Duodenal mucosa (tissue), 2 donors: ENCODE data around the gene CIRBP.

ENCODE experiments used
- H3K27ac ChIP-seq: one replicate; pipeline ENCODE4 v1.7.0; 2013; ENCODE audit warnings: low read depth, low read length
- H3K27me3 ChIP-seq, 2 donors: one replicate each; pipeline ENCODE4 v1.7.0; 2013; ENCODE audit warnings: low read length in 2 of 2, control low read depth in 1 of 2; ENCODE audit not compliant: insufficient read depth in 2 of 2, control insufficient read depth in 1 of 2
- H3K36me3 ChIP-seq, 2 donors: one replicate each; pipeline ENCODE4 v1.7.0; 2013; ENCODE audit warnings: low read length in 2 of 2, control low read depth in 1 of 2; ENCODE audit not compliant: insufficient read depth in 2 of 2, control insufficient read depth in 1 of 2
- H3K4me1 ChIP-seq, 2 donors: one replicate each; pipeline ENCODE4 v1.7.0; 2013; ENCODE audit warnings: low read length in 2 of 2, control low read depth in 1 of 2; ENCODE audit not compliant: insufficient read depth in 2 of 2, control insufficient read depth in 1 of 2
- H3K4me3 ChIP-seq, 2 donors: one replicate each; pipeline ENCODE4 v1.7.0; 2013; ENCODE audit warnings: low read length in 2 of 2, low read depth in 1 of 2
- H3K9ac ChIP-seq, 2 donors: one replicate each; pipeline ENCODE4 v1.7.0; 2013; ENCODE audit warnings: low read length in 2 of 2, low read depth in 1 of 2
- H3K9me3 ChIP-seq, 2 donors: one replicate each; pipeline ENCODE4 v1.7.0; 2013; ENCODE audit warnings: low read length in 2 of 2, control low read depth in 1 of 2; ENCODE audit not compliant: control insufficient read depth in 1 of 2

The CIRBP gene

GRCh38 chr19:1288226-1288612, 19.1 kb downstream of the CIRBP start:
- no peaks in the 10 kb centered on the region for H3K9me3 ChIP-seq
- H3K27me3 ChIP-seq = peaks cover 5 to 18% of the 10 kb centered on the region in 2 donors
- H3K27ac ChIP-seq = no peak overlapping the region
- H3K9ac ChIP-seq = no peak overlapping the region
- no peaks in the 10 kb centered on the region for H3K36me3 ChIP-seq
- H3K4me3 ChIP-seq = peak overlapping the region in 1 of 2 donors; percentile 35
- H3K4me1 ChIP-seq = peaks cover 37 to 51% of the 10 kb centered on the region in 2 donors

- H3K4me3 ChIP-seq = no peak overlapping the region
- H3K9me3 ChIP-seq = no peaks in the 10 kb centered on the region
- H3K36me3 ChIP-seq = no peaks in the 10 kb centered on the region
- H3K27me3 ChIP-seq = peaks cover 5 to 18% of the 10 kb centered on the region in 2 donors
- H3K9ac ChIP-seq = no peak overlapping the region
- H3K4me1 ChIP-seq = peaks cover 29 to 44% of the 10 kb centered on the region in 2 donors
- H3K27ac ChIP-seq = no peak overlapping the region
Observed at GRCh38 chr19:1288833-1289685, 19.9 kb downstream of the CIRBP start.

- H3K36me3 ChIP-seq = no peaks in the 10 kb centered on the region
- no peak overlapping the region for H3K4me3 ChIP-seq
- peaks cover 25 to 40% of the 10 kb centered on the region in 2 donors for H3K4me1 ChIP-seq
- H3K27ac ChIP-seq = no peak overlapping the region
- peaks cover 2 to 16% of the 10 kb centered on the region in 2 donors for H3K27me3 ChIP-seq
- H3K9ac ChIP-seq = no peak overlapping the region
- H3K9me3 ChIP-seq = no peaks in the 10 kb centered on the region
Observed at GRCh38 chr19:1289686-1290025, 20.5 kb downstream of the CIRBP start.

- no peak overlapping the region for H3K27ac ChIP-seq
- H3K4me3 ChIP-seq = peak overlapping the region in 1 of 2 donors; percentile 32
- H3K36me3 ChIP-seq = no peaks in the 10 kb centered on the region
- peaks cover 19 to 34% of the 10 kb centered on the region in 2 donors for H3K4me1 ChIP-seq
- no peaks in the 10 kb centered on the region for H3K9me3 ChIP-seq
- H3K9ac ChIP-seq = peak overlapping the region in 1 of 2 donors; percentile 10
- H3K27me3 ChIP-seq = peaks cover 2 to 16% of the 10 kb centered on the region in 2 donors
Observed at GRCh38 chr19:1290196-1290702, 21.1 kb downstream of the CIRBP start.

GRCh38 chr19:1290703-1291651, 21.8 kb downstream of the CIRBP start:
- peak overlapping the region; percentile 56 for H3K27ac ChIP-seq
- no peaks in the 10 kb centered on the region for H3K9me3 ChIP-seq
- peaks cover 2 to 16% of the 10 kb centered on the region in 2 donors for H3K27me3 ChIP-seq
- peak overlapping the region; percentile 36 to 56 for H3K4me3 ChIP-seq
- H3K36me3 ChIP-seq = peaks cover 0 to under 1% of the 10 kb centered on the region in 2 donors
- H3K9ac ChIP-seq = peak overlapping the region; percentile 38 to 61
- peaks cover 18 to 33% of the 10 kb centered on the region in 2 donors for H3K4me1 ChIP-seq

- H3K27ac ChIP-seq = peak overlapping the region; percentile 56
- H3K27me3 ChIP-seq = peaks cover 2 to 12% of the 10 kb centered on the region in 2 donors
- H3K4me1 ChIP-seq = peaks cover 18 to 33% of the 10 kb centered on the region in 2 donors
- peak overlapping the region; percentile 32 to 56 for H3K4me3 ChIP-seq
- peaks cover 0 to 7% of the 10 kb centered on the region in 2 donors for H3K36me3 ChIP-seq
- H3K9ac ChIP-seq = peak overlapping the region; percentile 38 to 61
- H3K9me3 ChIP-seq = no peaks in the 10 kb centered on the region
Observed at GRCh38 chr19:1291761-1292418, 22.8 kb downstream of the CIRBP start.

- H3K27me3 ChIP-seq = peaks cover 2 to 9% of the 10 kb centered on the region in 2 donors
- H3K4me3 ChIP-seq = no peak overlapping the region
- H3K4me1 ChIP-seq = peaks cover 17 to 33% of the 10 kb centered on the region in 2 donors
- H3K36me3 ChIP-seq = peaks cover 0 to 7% of the 10 kb centered on the region in 2 donors
- no peak overlapping the region for H3K27ac ChIP-seq
- H3K9ac ChIP-seq = peak overlapping the region; percentile 25 to 61
- no peaks in the 10 kb centered on the region for H3K9me3 ChIP-seq
Observed at GRCh38 chr19:1292419-1293151, 23.5 kb downstream of the CIRBP start.

- H3K27me3 ChIP-seq = peaks cover 2 to 5% of the 10 kb centered on the region in 2 donors
- H3K9me3 ChIP-seq = no peaks in the 10 kb centered on the region
- peaks cover 0 to 7% of the 10 kb centered on the region in 2 donors for H3K36me3 ChIP-seq
- H3K27ac ChIP-seq = no peak overlapping the region
- peaks cover 14 to 25% of the 10 kb centered on the region in 2 donors for H3K4me1 ChIP-seq
- H3K4me3 ChIP-seq = no peak overlapping the region
- H3K9ac ChIP-seq = no peak overlapping the region
Observed at GRCh38 chr19:1293782-1294604, 24.9 kb downstream of the CIRBP start.
